G401 (cell line): ENCODE results near the gene ZBP1. TPM values are rescaled to one million over a fixed set of nuclear protein-coding genes. Genes with fewer than 3 reads are reported as not detected.

ENCODE experiments used
- total RNA-seq: library from RNA; depleted of rRNA; stranded (reverse); fragments of >200 nt; shearing (Covaris generic); gene quantifications from 2 replicates; pipeline ENCODE4 v1.2.3, GENCODE V29; 2014; rRNA removed

ZBP1 gene
- total RNA-seq, 1 experiment from 2014 or later = not detected

Other genes with a start within 250 kb of the ZBP1 start
- 74.9 and 101 TPM in 2 replicates for gene RBM38, start 229.0 kb downstream of the ZBP1 start, total RNA-seq
- gene CTCFL, start 95.3 kb downstream of the ZBP1 start, total RNA-seq = 0.03 and 0.06 TPM in 2 replicates
- gene PCK1, start 59.3 kb downstream of the ZBP1 start, total RNA-seq = 0.49 TPM in 1 of 2 replicates, not detected in the other
- gene PMEPA1, start 89.6 kb upstream of the ZBP1 start, total RNA-seq = 0.49 and 0.58 TPM in 2 replicates